ENCODE results near the gene POU2F1.
A peak's percentile ranks its signal among the peaks of the same experiment; 100 is the strongest.
"Not testable (repeated sequence)": the region's sequence is repeated elsewhere in the genome, so short reads cannot be mapped to it uniquely, and the experiment has no call there.

The POU2F1 gene

GRCh38 chr1:167202049-167202448 is 18.6 kb upstream of the POU2F1 start:
- TF ChIP-seq CTCF (IDR thresholded peaks at IDR 0.05; ENCODE audit: low read depth, low read length): no peak

DNA sequence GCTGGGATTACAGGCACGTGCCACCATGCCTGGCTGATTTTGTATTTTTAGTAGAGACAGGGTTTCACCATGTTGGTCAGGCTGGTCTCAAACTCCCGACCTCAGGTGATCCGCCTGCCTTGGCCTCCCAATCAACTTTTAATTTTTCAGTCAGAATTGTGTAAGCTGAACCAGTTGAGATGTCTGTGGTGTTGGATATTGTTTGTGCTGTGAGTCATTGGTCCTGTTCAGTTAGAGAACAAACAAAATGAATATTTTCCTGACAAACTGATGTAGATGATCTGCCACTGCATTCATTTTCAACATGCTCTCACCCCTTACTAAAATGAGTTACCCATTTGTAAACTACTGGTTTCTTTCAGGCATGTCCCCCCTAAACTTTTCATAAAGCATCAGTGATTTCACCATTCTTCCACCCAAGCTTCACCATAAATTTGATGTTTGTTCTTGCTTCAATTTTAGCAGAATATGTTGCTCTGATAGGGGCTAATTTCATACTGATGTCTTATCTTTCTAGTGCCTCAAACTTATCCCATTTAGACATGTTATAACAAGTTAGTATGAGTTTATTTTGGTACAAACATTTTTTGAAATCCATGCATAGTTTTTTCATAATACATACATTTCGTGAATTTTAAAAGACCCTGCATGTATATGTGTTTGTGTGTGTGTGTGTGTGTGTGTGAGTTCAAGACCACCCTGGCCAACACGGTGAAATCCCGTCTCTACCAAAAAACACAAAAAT is 15.2 kb upstream of the POU2F1 start:
- not testable (repeated sequence) for H3K4me3 ChIP-seq (ENCODE audit: low read depth, low read length)

More at GRCh38 chr1:167202049-167202448, 18.6 kb upstream of the POU2F1 start:
- no peak overlapping the region for H3K4me3 ChIP-seq (ENCODE audit: low read depth, low read length)

- no peak for TF ChIP-seq CTCF (IDR thresholded peaks at IDR 0.05; ENCODE audit: low read depth, low read length)
- no peak overlapping the region for H3K4me3 ChIP-seq (ENCODE audit: low read depth, low read length)
These were observed 14.4 kb upstream of the POU2F1 start for GRCh38 chr1:167206166-167206835.

DNA sequence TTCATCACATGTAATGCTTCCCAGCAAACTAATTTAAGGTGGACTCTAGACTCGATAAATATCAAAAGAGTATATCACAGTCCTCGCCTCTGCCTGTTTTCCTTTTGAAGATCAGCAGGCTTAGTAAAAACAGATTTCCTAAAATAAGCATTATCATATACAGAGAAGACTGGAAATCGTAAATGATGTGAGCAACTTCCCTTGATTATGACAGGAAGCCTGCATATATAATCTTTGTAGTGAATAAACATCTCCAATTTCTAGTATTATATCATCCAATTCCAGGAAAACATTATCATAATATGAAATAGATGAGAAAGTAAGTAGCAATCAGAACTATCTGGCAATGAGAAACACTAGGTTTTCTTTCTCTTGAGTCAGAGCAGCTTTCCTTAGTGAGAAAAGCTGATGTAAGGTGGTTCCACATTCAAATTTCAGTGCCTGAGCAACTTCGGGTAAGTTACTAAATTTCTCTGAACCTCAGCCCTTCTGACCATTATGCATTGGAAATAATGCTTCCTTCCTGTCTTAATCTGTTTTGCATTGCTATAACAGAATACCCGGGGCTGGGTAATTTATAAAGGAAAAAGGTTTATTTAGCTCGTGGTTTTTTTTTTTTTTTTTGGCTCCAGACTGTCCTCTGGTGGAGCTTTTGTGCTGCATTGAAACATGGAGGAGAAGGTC is 12.6 kb upstream of the POU2F1 start:
- TF ChIP-seq CTCF (IDR thresholded peaks at IDR 0.05; ENCODE audit: low read depth, low read length): 0 out of 2 replicates have a peak, but pooled peaks have one; percentile 17
- H3K4me3 ChIP-seq (ENCODE audit: low read depth, low read length): no peak overlapping the region

GRCh38 chr1:167208624-167208976 is 12.1 kb upstream of the POU2F1 start:
- TF ChIP-seq CTCF (IDR thresholded peaks at IDR 0.05; ENCODE audit: low read depth, low read length): no peak
- no peak overlapping the region for H3K4me3 ChIP-seq (ENCODE audit: low read depth, low read length)

- H3K4me3 ChIP-seq (ENCODE audit: low read depth, low read length): no peak overlapping the region
- no peak for TF ChIP-seq CTCF (IDR thresholded peaks at IDR 0.05; ENCODE audit: low read depth, low read length)
These were observed 11.6 kb upstream of the POU2F1 start for GRCh38 chr1:167209044-167209443.

DNA sequence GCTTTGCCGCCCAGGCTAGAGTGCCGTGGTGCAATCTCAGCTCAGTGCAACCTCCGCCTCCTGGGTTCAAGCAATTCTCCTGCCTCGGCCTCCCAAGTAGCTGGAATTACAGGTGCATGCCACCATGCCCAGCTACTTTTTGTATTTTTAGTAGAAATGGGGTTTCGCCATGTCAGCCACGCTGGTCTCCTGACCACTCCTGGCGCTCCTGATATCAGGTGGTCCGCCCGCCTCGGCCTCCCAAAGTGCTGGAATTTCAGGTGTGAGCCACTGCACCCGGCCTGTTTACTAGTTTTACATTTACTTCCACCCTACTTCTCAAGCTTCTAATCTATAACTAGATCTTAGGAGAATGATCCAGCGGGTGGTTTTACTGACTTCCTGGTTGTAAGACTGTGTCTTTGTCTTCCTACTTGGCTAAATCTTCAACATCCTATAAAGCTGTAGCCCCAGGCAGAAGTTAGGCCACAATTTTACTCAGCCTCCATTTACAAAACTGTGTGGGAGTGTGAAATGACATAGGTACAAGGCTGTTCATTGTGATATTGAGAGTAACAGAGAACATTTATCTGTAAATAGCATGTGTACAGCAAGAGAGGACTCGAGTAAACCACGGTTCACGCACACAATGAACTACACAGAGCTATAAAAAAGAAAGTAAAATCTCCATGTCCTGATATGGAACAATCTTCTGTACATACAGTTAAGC is 9.6 kb upstream of the POU2F1 start:
- no peak for TF ChIP-seq CTCF (IDR thresholded peaks at IDR 0.05; ENCODE audit: low read depth, low read length)
- no peak overlapping the region for H3K4me3 ChIP-seq (ENCODE audit: low read depth, low read length)
